RPMI8226 (cell line): ENCODE results near the gene C8G.

Experiments
- DNase-seq: peaks from one replicate; pipeline ENCODE4 v3.0.0-alpha.2; 2015

C8G gene

GRCh38 chr9:136955202-136955942 lies 10.3 kb downstream of the C8G start:
- no peak for DNase-seq

GRCh38 chr9:136955943-136956335 lies 10.9 kb downstream of the C8G start:
- no peak for DNase-seq

GRCh38 chr9:136956604-136957003 lies 11.6 kb downstream of the C8G start:
- no peak for DNase-seq

- no peak for DNase-seq
Observed at GRCh38 chr9:136957461-136957860, 12.4 kb downstream of the C8G start.

- DNase-seq: no peak
Observed at GRCh38 chr9:136957901-136958300, 12.9 kb downstream of the C8G start.

GRCh38 chr9:136958473-136958872 lies 13.4 kb downstream of the C8G start:
- DNase-seq: no peak

GRCh38 chr9:136958898-136959850 lies 14.1 kb downstream of the C8G start:
- no peak for DNase-seq

GRCh38 chr9:136960212-136960937 lies 15.3 kb downstream of the C8G start:
- no peak for DNase-seq

- DNase-seq: no peak
Observed at GRCh38 chr9:136960938-136961275, 15.9 kb downstream of the C8G start.

- no peak for DNase-seq
Observed at GRCh38 chr9:136961279-136962065, 16.4 kb downstream of the C8G start.

- no peak for DNase-seq
Observed at GRCh38 chr9:136962163-136962562, 17.1 kb downstream of the C8G start.

GRCh38 chr9:136962701-136963248 lies 17.7 kb downstream of the C8G start:
- DNase-seq: no peak

- DNase-seq: no peak
Observed at GRCh38 chr9:136963341-136963740, 18.3 kb downstream of the C8G start.

GRCh38 chr9:136963751-136964150 lies 18.7 kb downstream of the C8G start:
- no peak for DNase-seq

- peak; percentile 87 for DNase-seq
Observed at GRCh38 chr9:136964171-136964689, 19.2 kb downstream of the C8G start.

- DNase-seq: peak; percentile 22
Observed at GRCh38 chr9:136964833-136965422, 19.9 kb downstream of the C8G start.

- peak; percentile 94 for DNase-seq
Observed at GRCh38 chr9:136965771-136966484, 20.9 kb downstream of the C8G start.

- DNase-seq: peak; percentile 22
Observed at GRCh38 chr9:136968333-136969127, 23.5 kb downstream of the C8G start.

- DNase-seq: no peak
Observed at GRCh38 chr9:136969150-136969549, 24.1 kb downstream of the C8G start.

GRCh38 chr9:136969774-136970173 lies 24.7 kb downstream of the C8G start:
- DNase-seq: no peak
